A172 (cell line): ENCODE results near the gene SLC9B2. TPM values are rescaled to one million over a fixed set of nuclear protein-coding genes. Genes with fewer than 3 reads are reported as not detected.

Experiments
- DNase-seq: peaks from one replicate; pipeline ENCODE4 v3.0.0-alpha.2; 2015; ENCODE audit warnings: low spot score
- total RNA-seq: library from RNA; depleted of rRNA; stranded (reverse); fragments of >200 nt; shearing (Covaris generic); gene quantifications from 2 replicates; pipeline ENCODE4 v1.2.3, GENCODE V29; 2014

The SLC9B2 gene
- total RNA-seq, 1 experiment from 2014 or later, result 23.7 TPM

GRCh38 chr4:103075894-103076746 is 441 bp downstream of the SLC9B2 start:
- peak; percentile 35 for DNase-seq

DNA sequence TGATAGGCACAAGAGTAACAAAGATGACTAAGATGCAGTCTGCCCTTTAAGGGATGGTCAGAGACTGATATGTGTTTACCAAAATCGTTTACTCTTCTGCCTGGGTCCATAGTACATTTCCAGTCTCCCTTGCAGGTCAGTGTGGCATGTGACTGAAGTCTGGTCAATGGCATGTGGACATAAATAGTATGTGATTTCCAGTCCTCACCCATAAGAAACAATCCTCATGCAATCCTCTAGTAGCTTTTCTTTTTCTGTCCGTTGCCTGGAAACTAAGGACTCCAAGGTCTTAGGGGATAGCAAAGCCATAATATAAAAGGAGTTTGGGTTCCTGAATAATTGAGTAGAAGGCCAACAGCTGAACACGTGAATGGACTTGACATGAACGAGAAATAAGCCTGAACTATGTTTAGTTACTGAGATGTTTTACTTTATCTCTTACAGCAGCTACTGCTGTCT is 1.1 kb downstream of the SLC9B2 start:
- DNase-seq, result peak; percentile 15

- no peak for DNase-seq
Observed at GRCh38 chr4:103074744-103075434, 1.7 kb downstream of the SLC9B2 start.

DNA sequence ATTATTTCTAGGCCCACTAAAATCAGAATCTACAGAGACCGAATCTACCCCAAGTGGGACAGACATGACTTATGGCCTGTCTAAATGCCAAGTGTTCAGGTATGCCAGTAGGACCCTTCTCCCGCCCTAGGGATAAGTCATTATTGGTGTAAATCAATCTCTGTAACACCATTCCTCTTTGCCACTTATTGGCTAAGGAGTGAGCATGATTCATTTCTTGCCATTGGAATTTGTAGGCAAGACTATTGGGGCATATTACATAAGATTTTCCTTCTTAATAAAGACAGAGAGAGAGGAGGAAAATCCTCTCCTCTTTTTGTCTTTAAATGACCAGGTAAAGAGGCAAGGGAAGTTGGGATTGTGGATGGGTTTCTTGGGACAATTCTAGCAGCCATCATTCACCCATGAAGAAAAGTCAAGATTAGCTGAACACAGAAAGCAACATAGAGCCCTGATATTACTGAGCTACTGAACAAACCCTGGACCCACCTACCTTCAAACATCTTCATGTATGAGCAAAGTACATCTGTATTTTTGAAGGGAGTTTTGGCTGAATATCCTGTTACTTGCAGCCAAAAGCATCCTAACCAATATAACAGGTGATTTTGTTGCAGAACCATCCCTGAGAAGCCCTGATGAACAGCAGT is 2.6 kb downstream of the SLC9B2 start:
- no peak for DNase-seq

DNA sequence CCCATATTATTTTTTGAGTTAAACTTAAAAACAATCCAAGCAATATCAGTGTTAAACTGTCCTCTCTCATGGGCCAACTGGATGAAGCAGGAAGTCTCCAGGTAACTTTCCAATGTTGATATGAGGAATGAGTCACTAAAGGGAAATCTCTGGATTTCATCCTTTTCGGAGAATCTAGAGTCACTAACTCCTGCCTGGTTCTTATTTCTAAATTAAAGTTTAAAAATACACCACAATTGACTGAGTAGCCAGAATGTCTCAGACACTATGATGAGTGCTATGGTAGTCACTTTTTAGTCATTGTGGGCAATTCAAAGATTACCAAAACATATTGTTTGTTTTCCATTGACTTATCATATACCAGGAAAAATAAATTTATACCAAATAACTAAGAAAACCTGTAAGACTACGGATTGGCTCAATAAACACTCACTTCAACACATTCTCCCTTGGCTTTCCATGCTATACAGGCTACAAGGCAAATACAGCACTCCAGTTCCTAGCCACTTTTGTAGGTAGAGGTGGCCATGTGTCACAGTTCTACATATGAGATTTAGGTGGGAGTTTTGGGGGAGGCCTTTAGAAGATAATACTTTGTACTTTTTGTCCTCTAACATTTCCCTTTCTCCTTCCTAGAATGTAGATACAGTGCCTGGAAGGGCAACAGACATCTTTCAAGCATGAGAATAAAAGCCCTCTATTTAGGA is 8.6 kb downstream of the SLC9B2 start:
- DNase-seq, result peak; percentile 46

GRCh38 chr4:103060453-103061148 is 16.0 kb downstream of the SLC9B2 start:
- DNase-seq, result no peak

DNA sequence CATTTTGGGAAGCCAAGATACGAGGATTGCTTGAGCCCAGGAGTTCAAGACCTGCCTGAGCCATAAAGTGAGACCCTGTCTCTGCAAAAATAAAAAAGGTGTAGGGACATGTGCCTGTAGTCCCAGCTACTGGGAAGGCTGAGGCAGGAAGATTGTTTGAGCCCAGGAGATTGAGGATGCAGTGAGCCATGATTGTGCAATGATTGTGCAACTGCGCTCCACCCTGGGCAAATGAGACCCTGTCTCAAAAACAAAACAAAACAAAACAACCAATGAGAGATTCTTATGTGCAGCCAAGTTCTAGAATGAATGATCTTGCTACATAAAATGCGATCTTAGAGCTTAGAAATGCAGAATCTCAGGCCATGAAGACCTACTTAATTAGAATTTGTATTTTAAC is 22.5 kb downstream of the SLC9B2 start:
- no peak for DNase-seq

- DNase-seq, result no peak
Observed at GRCh38 chr4:103052779-103053178, 23.8 kb downstream of the SLC9B2 start.

DNA sequence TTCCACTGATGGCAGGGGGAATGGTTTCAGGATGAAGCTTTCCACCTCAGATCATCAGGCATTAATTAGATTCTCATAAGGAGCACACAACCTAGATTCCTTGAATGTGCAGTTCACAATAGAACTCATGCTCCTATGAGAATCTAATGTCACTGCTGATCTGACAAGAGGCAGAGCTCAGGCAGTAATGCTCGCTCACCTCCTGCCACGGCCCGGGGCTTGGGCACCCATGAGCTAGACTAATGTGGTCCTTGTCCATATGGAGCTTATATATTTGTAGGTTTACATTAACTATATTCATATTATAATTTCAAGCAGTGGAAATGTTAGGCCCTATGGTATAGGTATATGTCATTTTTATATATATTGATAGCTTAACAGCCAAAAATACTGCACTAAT is 24.4 kb downstream of the SLC9B2 start:
- DNase-seq, result no peak

- no peak for DNase-seq
Observed at GRCh38 chr4:103050736-103051436, 25.7 kb downstream of the SLC9B2 start.

- peak; percentile 38 for DNase-seq
Observed at GRCh38 chr4:103046416-103047290, 29.9 kb downstream of the SLC9B2 start.

DNA sequence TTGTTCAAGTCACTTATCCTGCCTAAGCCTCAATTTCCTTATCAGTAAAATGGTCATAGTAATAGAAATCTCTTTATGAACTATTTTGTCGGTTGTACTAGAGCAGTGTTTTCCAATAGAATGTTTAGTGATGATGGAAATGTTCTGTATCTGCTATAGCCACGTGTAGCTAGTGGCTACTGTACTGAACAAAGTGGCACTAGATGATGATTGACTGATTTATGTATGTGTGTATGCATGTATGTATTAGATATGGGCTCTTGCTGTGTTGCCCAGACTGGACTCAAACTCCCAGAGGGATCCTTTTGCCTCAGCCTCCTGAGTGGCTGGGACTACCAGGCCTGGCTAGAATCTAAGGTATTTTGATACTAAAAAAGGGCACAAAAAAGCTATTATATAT is 32.4 kb downstream of the SLC9B2 start:
- DNase-seq, result no peak

GRCh38 chr4:103036169-103036568 is 40.4 kb downstream of the SLC9B2 start:
- DNase-seq, result no peak

GRCh38 chr4:103032574-103032973 is 44.0 kb downstream of the SLC9B2 start:
- peak; percentile 29 for DNase-seq

GRCh38 chr4:103030791-103031190 is 45.8 kb downstream of the SLC9B2 start:
- no peak for DNase-seq

DNA sequence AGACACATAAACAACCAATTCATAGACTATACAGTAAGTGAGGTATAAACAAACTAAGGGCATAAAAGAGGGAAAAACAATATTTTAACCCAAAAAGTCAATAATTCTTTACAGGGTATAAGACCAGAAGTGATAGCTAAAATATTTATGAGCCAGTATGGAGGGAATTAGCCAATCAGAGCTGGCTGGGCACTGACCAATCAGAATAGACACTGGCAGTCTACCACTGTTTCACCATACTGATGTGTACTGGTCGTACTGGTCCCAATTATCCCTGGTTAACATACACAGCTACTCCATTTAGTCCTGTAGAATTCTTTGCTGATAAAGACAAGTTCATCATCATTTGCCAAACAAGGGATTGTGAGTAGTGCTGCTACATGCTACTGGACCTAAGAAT is 47.3 kb downstream of the SLC9B2 start:
- DNase-seq, result no peak

DNA sequence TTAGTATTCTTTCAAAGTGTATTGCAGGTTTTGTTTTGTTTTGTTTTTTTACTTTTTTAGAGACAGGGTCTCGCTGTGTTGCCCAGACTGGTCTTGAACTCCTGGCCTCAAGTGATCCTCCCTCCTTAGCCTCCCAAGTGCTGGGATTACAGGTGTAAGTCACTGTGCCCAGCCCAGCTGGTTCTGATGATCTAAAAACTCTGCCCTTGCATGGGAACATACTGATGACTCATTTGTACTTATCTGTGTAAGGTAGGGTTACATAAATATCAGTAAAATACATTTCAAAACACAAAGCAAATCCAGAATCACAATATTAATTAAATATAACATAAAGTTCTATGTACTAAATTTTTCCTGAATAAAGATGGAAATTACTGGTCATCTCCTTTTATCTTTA is 49.7 kb downstream of the SLC9B2 start:
- DNase-seq, result no peak

GRCh38 chr4:103024996-103025395 is 51.6 kb downstream of the SLC9B2 start:
- no peak for DNase-seq

- DNase-seq, result no peak
Observed at GRCh38 chr4:103021120-103021519, 55.4 kb downstream of the SLC9B2 start.
